Parathyroid adenoma (tissue), 2 donors: Measurements from ENCODE around the gene SLC27A6.

ENCODE experiments used
- H2AFZ ChIP-seq: fragments of 300-600 bp; sonication (generic); one replicate; pipeline ENCODE4 v1.7.0; 2017; ENCODE audit warnings: antibody characterized with exemption, mild to moderate bottlenecking
- H3K27ac ChIP-seq: fragments of 300-600 bp; sonication (generic); one replicate; pipeline ENCODE4 v1.7.0; 2017
- H3K27me3 ChIP-seq: fragments of 300-600 bp; sonication (generic); one replicate; pipeline ENCODE4 v1.7.0; 2017; ENCODE audit warnings: low read length; ENCODE audit not compliant: control insufficient read depth, insufficient read depth
- H3K36me3 ChIP-seq: fragments of 300-600 bp; sonication (generic); one replicate; pipeline ENCODE4 v1.7.0; 2017; ENCODE audit warnings: low read length; ENCODE audit not compliant: control insufficient read depth, insufficient read depth
- H3K4me1 ChIP-seq: fragments of 300-600 bp; sonication (generic); one replicate; pipeline ENCODE4 v1.7.0; 2017; ENCODE audit warnings: control low read depth
- H3K4me2 ChIP-seq: fragments of 300-600 bp; sonication (generic); one replicate; pipeline ENCODE4 v1.7.0; 2017; ENCODE audit warnings: low read length
- H3K4me3 ChIP-seq: fragments of 300-600 bp; sonication (generic); one replicate; pipeline ENCODE4 v1.7.0; 2017; ENCODE audit warnings: low read depth, low read length
- H3K79me2 ChIP-seq: fragments of 300-600 bp; sonication (generic); one replicate; pipeline ENCODE4 v1.7.0; 2017; ENCODE audit warnings: control low read depth
- H3K9ac ChIP-seq: fragments of 300-600 bp; sonication (generic); one replicate; pipeline ENCODE4 v1.7.0; 2017; ENCODE audit warnings: mild to moderate bottlenecking
- H3K9me3 ChIP-seq: fragments of 300-600 bp; sonication (generic); one replicate; pipeline ENCODE4 v1.7.0; 2017; ENCODE audit warnings: low read length; ENCODE audit not compliant: control insufficient read depth
- TF ChIP-seq, protein P1 (sequence below): fragments of 300-600 bp; sonication (generic); IDR thresholded peaks from one replicate; pipeline ENCODE4 v1.7.0; 2017; ENCODE audit warnings: antibody characterized with exemption, mild to moderate bottlenecking
- donor health status: primary hyperparathyroidism.

SLC27A6 gene

DNA sequence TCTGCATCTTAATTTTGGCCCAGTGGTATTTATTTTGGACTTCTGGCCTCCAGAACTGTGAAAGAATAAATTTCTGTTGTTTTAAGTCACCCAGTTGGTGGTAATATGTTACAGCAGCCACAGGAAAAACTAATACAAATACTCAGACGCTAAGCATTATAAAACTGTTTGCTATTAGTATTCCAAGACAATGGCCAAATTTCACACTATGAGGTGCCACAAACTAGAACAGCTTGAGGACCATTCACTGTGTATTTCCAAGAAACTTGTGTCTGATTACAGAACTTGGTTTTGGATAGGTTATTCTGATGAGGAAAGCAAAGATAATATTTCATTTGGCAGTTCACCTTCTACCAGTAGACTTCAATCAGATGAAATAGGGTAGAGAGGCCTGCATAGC, 113.0 kb downstream of the SLC27A6 start:
- TF ChIP-seq, protein P1, sequence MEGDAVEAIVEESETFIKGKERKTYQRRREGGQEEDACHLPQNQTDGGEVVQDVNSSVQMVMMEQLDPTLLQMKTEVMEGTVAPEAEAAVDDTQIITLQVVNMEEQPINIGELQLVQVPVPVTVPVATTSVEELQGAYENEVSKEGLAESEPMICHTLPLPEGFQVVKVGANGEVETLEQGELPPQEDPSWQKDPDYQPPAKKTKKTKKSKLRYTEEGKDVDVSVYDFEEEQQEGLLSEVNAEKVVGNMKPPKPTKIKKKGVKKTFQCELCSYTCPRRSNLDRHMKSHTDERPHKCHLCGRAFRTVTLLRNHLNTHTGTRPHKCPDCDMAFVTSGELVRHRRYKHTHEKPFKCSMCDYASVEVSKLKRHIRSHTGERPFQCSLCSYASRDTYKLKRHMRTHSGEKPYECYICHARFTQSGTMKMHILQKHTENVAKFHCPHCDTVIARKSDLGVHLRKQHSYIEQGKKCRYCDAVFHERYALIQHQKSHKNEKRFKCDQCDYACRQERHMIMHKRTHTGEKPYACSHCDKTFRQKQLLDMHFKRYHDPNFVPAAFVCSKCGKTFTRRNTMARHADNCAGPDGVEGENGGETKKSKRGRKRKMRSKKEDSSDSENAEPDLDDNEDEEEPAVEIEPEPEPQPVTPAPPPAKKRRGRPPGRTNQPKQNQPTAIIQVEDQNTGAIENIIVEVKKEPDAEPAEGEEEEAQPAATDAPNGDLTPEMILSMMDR: no peak
- no peak overlapping the region for H2AFZ ChIP-seq
- H3K36me3 ChIP-seq: no peaks in the 10 kb centered on the region
- H3K27me3 ChIP-seq: no peaks in the 10 kb centered on the region
- H3K27ac ChIP-seq: no peak overlapping the region
- no peak overlapping the region for H3K4me2 ChIP-seq
- H3K79me2 ChIP-seq: no peaks in the 10 kb centered on the region
- no peak overlapping the region for H3K9ac ChIP-seq
- H3K9me3 ChIP-seq: no peaks in the 10 kb centered on the region
- H3K4me1 ChIP-seq: no peaks in the 10 kb centered on the region
- no peak overlapping the region for H3K4me3 ChIP-seq

DNA sequence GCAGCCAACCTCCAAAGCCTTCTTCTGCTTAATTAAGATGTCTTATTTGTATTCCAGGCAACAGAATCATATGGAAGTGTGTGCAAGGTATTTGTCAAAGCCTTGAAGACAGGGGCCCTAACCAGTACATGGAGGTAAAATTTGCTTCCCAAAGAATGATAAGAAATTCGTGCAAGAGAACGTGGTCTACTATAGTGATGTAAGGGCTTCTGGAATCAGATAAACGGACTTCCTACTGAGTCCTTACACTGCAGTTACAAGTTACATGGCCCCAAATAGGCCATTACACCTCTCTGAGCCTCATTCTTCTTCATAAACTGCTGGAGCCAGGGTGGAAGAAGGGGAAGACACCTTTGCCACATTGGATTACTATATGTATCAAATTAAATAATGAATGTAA, 113.4 kb downstream of the SLC27A6 start:
- TF ChIP-seq, protein P1: no peak
- H3K79me2 ChIP-seq: no peaks in the 10 kb centered on the region
- H2AFZ ChIP-seq: no peak overlapping the region
- no peaks in the 10 kb centered on the region for H3K4me1 ChIP-seq
- no peaks in the 10 kb centered on the region for H3K27me3 ChIP-seq
- no peak overlapping the region for H3K4me2 ChIP-seq
- no peaks in the 10 kb centered on the region for H3K36me3 ChIP-seq
- no peak overlapping the region for H3K4me3 ChIP-seq
- H3K27ac ChIP-seq: no peak overlapping the region
- H3K9ac ChIP-seq: no peak overlapping the region
- no peaks in the 10 kb centered on the region for H3K9me3 ChIP-seq

DNA sequence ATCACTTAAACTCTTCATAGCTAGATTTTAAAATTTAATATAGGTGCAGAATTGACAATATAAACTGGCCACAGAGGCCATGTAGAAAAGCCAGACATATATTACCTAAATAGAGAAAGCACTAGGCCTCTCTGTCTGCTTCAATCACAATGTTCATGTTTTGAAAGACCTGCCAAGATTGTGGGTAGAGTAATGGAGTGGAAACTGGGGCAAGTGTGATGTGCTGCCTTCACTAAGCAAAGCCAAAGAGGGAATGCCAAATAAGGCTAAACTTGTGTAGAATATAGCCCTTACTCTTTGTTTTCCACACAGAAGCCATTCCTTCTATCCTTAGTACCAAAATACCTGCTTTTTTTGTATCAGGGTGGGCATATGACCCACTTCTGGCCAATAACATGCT, 114.2 kb downstream of the SLC27A6 start:
- H2AFZ ChIP-seq: no peak overlapping the region
- no peak overlapping the region for H3K27ac ChIP-seq
- no peaks in the 10 kb centered on the region for H3K36me3 ChIP-seq
- H3K9ac ChIP-seq: no peak overlapping the region
- H3K4me1 ChIP-seq: no peaks in the 10 kb centered on the region
- no peak overlapping the region for H3K4me3 ChIP-seq
- TF ChIP-seq, protein P1: no peak
- no peak overlapping the region for H3K4me2 ChIP-seq
- H3K9me3 ChIP-seq: no peaks in the 10 kb centered on the region
- no peaks in the 10 kb centered on the region for H3K79me2 ChIP-seq
- no peaks in the 10 kb centered on the region for H3K27me3 ChIP-seq

DNA sequence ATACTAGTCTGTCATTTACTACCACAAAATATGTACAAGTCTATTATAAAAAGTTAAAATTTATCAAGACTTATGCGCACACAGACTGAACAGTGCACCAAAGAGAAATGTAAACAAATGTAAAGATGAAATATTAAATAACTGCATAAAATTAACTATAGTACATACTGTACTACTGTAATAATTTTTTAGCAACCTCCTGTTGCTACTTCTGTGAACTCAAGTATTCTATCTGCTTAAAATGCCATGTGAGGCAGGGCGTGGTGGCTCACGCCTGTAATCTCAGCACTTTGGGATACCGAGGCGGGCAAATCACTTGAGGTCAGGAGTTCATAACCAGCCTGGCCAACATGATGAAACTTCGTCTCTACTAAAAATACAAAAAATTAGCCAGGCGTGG, 115.5 kb downstream of the SLC27A6 start:
- no peak overlapping the region for H2AFZ ChIP-seq
- no peaks in the 10 kb centered on the region for H3K4me1 ChIP-seq
- H3K4me3 ChIP-seq: no peak overlapping the region
- H3K36me3 ChIP-seq: no peaks in the 10 kb centered on the region
- TF ChIP-seq, protein P1: no peak
- no peaks in the 10 kb centered on the region for H3K27me3 ChIP-seq
- no peak overlapping the region for H3K27ac ChIP-seq
- no peak overlapping the region for H3K9ac ChIP-seq
- no peak overlapping the region for H3K4me2 ChIP-seq
- no peaks in the 10 kb centered on the region for H3K9me3 ChIP-seq
- no peaks in the 10 kb centered on the region for H3K79me2 ChIP-seq

DNA sequence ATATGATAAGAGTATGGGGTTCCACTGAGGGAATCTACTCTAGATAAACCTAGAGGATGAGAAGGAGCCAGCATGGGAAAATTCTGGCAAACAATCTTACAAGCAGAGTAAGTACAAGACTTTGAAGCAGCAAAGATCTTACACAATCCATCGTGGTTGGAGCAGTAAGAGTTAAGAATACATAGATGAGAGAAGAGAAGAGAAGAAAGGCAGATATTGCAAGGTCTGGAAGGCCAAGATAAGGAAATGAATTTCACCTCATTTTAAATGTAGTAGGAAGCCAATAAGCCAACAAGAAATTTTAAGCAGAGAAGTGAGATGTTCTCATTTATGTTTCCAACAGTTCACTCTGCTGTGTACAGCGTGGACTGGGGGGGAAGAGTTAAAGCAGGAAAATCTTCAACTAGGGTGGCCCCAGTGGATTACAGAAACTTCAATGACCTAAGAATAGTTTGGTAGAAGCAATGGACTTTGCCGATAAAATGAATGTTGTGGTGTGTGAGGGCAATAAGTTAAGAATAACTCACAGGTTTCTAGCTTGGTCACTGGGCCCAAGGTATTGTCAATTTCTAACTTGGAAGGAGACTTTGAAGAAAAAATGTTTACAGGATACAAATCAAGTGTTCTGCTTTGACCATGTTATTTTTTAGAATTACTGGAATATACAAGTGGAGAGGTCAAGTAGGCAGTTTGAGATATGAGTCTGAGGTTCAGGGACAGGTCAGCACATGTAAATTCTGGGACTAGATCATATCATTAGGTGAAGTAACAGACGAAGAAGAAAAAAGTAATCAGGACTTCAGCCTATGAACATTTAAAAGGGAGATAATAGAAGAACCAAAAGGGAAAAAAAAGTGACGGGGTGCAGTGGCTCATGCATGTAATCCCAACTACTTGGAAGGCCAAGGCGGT, 117.2 kb downstream of the SLC27A6 start:
- no peaks in the 10 kb centered on the region for H3K4me1 ChIP-seq
- no peaks in the 10 kb centered on the region for H3K9me3 ChIP-seq
- H3K27ac ChIP-seq: no peak overlapping the region
- TF ChIP-seq, protein P1: no peak
- H3K79me2 ChIP-seq: no peaks in the 10 kb centered on the region
- H3K4me2 ChIP-seq: no peak overlapping the region
- H3K4me3 ChIP-seq: no peak overlapping the region
- no peaks in the 10 kb centered on the region for H3K36me3 ChIP-seq
- H3K27me3 ChIP-seq: no peaks in the 10 kb centered on the region
- H2AFZ ChIP-seq: no peak overlapping the region
- no peak overlapping the region for H3K9ac ChIP-seq
